Measurements from ENCODE around the gene CLDN7.

CLDN7 gene

DNA sequence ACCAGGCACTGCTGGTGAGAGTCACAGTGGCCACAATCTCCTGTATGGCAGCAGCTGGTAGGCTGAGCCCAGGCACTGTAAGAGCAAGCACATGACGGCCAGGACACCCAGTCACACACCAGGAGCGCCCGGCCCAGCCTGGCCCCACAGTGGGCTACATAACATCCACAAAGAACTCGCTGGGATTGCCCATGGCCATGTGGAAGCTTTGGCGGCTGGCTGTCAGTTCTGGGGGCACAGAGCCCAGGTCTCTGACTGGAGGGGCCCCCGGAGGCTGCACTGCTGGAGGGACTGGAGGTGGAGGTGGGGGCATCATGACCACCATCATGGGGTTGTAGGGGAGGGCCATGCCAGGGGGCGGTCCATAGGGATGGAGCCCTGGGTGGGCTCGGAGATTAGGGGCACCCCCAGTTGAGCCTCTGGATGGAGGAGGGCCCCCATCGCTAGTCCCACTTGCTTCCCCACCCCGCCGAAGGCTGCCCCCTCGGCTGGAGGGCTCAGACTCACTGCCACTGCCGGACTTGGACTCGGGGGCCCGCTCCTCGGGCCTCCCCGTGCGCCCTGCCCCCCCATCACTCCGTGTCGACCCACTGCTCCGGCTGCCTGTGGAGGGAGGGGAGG, 36.5 kb downstream of the CLDN7 start:
- no peaks in the 10 kb centered on the region for H3K9me2 ChIP-seq (ENCODE audit: low read depth, low read length)
- no peak overlapping the region for H3K27ac ChIP-seq (ENCODE audit: low read depth, low read length, poor library complexity, severe bottlenecking)
- no peak overlapping the region for H3K4me3 ChIP-seq (ENCODE audit: low read depth, low read length, poor library complexity, severe bottlenecking)
- H3K27me3 ChIP-seq (ENCODE audit: insufficient read depth, low read length): no peaks in the 10 kb centered on the region
- no peaks in the 10 kb centered on the region; the same call in 1 of the 2 replicates for H3F3A ChIP-seq (ENCODE audit: insufficient read depth, low read length)
- no peak overlapping the region for H3K9ac ChIP-seq (ENCODE audit: low read length)
- peaks cover 94% of the 10 kb centered on the region for H3K36me3 ChIP-seq (ENCODE audit: insufficient read depth, low read length)
- no peaks in the 10 kb centered on the region for H3K9me3 ChIP-seq (ENCODE audit: low read length)
- no peak overlapping the region for H2AFZ ChIP-seq (ENCODE audit: low read length)
- H3K4me2 ChIP-seq (ENCODE audit: low read length): no peak overlapping the region
- TF ChIP-seq, protein P1, sequence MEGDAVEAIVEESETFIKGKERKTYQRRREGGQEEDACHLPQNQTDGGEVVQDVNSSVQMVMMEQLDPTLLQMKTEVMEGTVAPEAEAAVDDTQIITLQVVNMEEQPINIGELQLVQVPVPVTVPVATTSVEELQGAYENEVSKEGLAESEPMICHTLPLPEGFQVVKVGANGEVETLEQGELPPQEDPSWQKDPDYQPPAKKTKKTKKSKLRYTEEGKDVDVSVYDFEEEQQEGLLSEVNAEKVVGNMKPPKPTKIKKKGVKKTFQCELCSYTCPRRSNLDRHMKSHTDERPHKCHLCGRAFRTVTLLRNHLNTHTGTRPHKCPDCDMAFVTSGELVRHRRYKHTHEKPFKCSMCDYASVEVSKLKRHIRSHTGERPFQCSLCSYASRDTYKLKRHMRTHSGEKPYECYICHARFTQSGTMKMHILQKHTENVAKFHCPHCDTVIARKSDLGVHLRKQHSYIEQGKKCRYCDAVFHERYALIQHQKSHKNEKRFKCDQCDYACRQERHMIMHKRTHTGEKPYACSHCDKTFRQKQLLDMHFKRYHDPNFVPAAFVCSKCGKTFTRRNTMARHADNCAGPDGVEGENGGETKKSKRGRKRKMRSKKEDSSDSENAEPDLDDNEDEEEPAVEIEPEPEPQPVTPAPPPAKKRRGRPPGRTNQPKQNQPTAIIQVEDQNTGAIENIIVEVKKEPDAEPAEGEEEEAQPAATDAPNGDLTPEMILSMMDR (IDR thresholded peaks at IDR 0.05; ENCODE audit: low read length): no peak
- TF ChIP-seq EZH2 (IDR thresholded peaks at IDR 0.05; ENCODE audit: borderline replicate concordance, low read length): no peak
- no peaks in the 10 kb centered on the region for H4K20me1 ChIP-seq (ENCODE audit: insufficient read depth, low read length)
- H3K4me1 ChIP-seq (ENCODE audit: insufficient read depth, low read length, severe bottlenecking): peaks cover under 1% of the 10 kb centered on the region
- H3K79me2 ChIP-seq (ENCODE audit: insufficient read depth, low read length): no peaks in the 10 kb centered on the region

DNA sequence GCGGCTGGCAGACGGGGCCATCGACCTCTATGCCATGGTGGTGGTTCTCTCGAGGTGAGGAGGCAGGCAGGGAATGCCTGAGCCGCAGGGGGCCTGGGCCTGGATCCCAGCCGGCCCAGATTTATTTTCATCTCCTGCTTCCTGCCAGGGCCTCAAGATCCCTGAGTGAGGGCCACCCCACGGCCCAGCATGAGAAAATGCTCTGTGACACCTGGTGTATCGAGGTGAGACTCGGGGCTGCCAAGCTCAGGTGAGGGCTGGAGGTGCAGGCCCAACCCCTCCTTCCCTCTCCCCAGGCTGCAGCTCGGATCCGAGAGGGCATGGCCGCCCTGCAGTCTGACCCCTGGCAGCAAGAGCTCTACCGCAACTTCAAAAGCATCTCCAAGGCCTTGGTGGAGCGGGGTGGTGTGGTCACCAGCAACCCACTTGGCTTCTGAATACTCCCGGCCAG, 37.6 kb downstream of the CLDN7 start:
- H3K27me3 ChIP-seq (ENCODE audit: insufficient read depth, low read length): no peaks in the 10 kb centered on the region
- no peaks in the 10 kb centered on the region; the same call in 1 of the 2 replicates for H3F3A ChIP-seq (ENCODE audit: insufficient read depth, low read length)
- H3K4me3 ChIP-seq (ENCODE audit: low read depth, low read length, poor library complexity, severe bottlenecking): no peak overlapping the region
- no peak overlapping the region for H3K9ac ChIP-seq (ENCODE audit: low read length)
- H2AFZ ChIP-seq (ENCODE audit: low read length): no peak overlapping the region
- no peak overlapping the region for H3K27ac ChIP-seq (ENCODE audit: low read depth, low read length, poor library complexity, severe bottlenecking)
- H3K4me2 ChIP-seq (ENCODE audit: low read length): no peak overlapping the region
- peaks cover 83% of the 10 kb centered on the region for H3K36me3 ChIP-seq (ENCODE audit: insufficient read depth, low read length)
- peaks cover 7% of the 10 kb centered on the region for H3K4me1 ChIP-seq (ENCODE audit: insufficient read depth, low read length, severe bottlenecking)
- no peaks in the 10 kb centered on the region for H4K20me1 ChIP-seq (ENCODE audit: insufficient read depth, low read length)
- no peaks in the 10 kb centered on the region for H3K9me3 ChIP-seq (ENCODE audit: low read length)
- no peaks in the 10 kb centered on the region for H3K79me2 ChIP-seq (ENCODE audit: insufficient read depth, low read length)
- no peaks in the 10 kb centered on the region for H3K9me2 ChIP-seq (ENCODE audit: low read depth, low read length)
- TF ChIP-seq, protein P1 (IDR thresholded peaks at IDR 0.05; ENCODE audit: low read length): no peak
- no peak for TF ChIP-seq EZH2 (IDR thresholded peaks at IDR 0.05; ENCODE audit: borderline replicate concordance, low read length)

DNA sequence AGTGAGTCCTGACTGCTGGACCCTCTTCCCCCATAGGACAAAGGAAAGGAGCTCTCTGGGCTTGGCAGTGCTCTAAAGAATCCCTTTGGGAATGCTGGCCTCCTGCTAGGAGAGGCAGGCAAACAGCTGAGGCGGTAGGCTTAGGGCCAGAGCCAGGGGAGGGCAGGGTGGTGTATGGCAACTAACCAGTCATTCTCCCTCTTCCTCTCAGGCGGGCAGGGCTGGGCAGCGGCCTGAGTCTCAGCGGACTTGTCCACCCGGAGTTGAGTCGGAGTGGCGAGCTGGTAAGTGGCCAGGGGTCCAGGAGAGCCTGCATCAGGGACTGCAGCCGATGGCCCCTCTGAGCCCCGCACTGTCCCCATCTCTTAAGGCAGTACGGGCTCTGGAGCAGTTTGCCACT, 38.2 kb downstream of the CLDN7 start:
- Histone ChIP-seq H3K79me2 (ENCODE audit: insufficient read depth, low read length) (no peaks in the 10 kb centered on the region), H3K9ac (ENCODE audit: low read length) (no peak overlapping the region), H3K4me3 (ENCODE audit: low read depth, low read length, poor library complexity, severe bottlenecking) (no peak overlapping the region), H3K27ac (ENCODE audit: low read depth, low read length, poor library complexity, severe bottlenecking) (no peak overlapping the region), H3F3A (ENCODE audit: insufficient read depth, low read length) (no peaks in the 10 kb centered on the region; the same call in 1 of the 2 replicates), H3K4me2 (ENCODE audit: low read length) (no peak overlapping the region), H3K9me3 (ENCODE audit: low read length) (no peaks in the 10 kb centered on the region), H3K36me3 (ENCODE audit: insufficient read depth, low read length) (peaks cover 77% of the 10 kb centered on the region), H3K9me2 (ENCODE audit: low read depth, low read length) (no peaks in the 10 kb centered on the region), H3K4me1 (ENCODE audit: insufficient read depth, low read length, severe bottlenecking) (peaks cover 12% of the 10 kb centered on the region), H3K27me3 (ENCODE audit: insufficient read depth, low read length) (no peaks in the 10 kb centered on the region), H2AFZ (ENCODE audit: low read length) (no peak overlapping the region), H4K20me1 (ENCODE audit: insufficient read depth, low read length) (no peaks in the 10 kb centered on the region)
- TF ChIP-seq, protein P1 (IDR thresholded peaks at IDR 0.05; ENCODE audit: low read length): no peak
- TF ChIP-seq EZH2 (IDR thresholded peaks at IDR 0.05; ENCODE audit: borderline replicate concordance, low read length): no peak
